Esophagus muscularis mucosa (tissue), 3 donors: Measurements from ENCODE around the gene HACD2.

ENCODE experiments used
- EP300 ChIP-seq: sonication (generic); formaldehyde crosslinking; IDR thresholded peaks from one replicate; pipeline ENCODE4 v1.6.1; 2017; ENCODE audit warnings: antibody characterized with exemption
- TF ChIP-seq, protein P1 (sequence below), 3 experiments: fragments of 200-600 bp in 2 of 3; fragments of 450-650 bp in 1 of 3; sonication (generic) in 2 of 3; IDR thresholded peaks; one replicate each; pipeline ENCODE4 v1.5.1; 2017 to 2019; ENCODE audit warnings: antibody characterized with exemption in 3 of 3, mild to moderate bottlenecking in 2 of 3, moderate library complexity in 1 of 3

DNA sequence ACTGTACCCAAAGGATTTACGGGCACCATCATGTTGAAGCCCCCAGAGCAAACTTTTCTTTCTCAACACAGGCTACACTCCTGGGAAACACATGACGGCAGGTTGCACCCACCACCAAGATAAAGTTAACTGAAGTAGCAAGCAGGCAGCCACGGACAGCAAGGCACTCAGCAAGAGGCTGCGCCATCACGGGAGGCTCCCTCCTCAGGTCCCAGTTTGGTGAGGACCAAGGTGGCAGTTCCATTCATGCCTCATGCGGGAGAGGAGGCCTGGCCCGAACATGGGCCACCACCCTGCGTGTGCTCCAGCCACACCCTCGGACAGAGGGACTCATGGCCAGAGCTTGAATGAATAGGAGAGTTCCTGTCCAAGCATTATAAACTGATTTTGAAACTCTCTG lies 142.7 kb downstream of the HACD2 start:
- TF ChIP-seq, protein P1, sequence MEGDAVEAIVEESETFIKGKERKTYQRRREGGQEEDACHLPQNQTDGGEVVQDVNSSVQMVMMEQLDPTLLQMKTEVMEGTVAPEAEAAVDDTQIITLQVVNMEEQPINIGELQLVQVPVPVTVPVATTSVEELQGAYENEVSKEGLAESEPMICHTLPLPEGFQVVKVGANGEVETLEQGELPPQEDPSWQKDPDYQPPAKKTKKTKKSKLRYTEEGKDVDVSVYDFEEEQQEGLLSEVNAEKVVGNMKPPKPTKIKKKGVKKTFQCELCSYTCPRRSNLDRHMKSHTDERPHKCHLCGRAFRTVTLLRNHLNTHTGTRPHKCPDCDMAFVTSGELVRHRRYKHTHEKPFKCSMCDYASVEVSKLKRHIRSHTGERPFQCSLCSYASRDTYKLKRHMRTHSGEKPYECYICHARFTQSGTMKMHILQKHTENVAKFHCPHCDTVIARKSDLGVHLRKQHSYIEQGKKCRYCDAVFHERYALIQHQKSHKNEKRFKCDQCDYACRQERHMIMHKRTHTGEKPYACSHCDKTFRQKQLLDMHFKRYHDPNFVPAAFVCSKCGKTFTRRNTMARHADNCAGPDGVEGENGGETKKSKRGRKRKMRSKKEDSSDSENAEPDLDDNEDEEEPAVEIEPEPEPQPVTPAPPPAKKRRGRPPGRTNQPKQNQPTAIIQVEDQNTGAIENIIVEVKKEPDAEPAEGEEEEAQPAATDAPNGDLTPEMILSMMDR (IDR thresholded peaks at IDR 0.05), result no peak
- no peak for TF ChIP-seq EP300
